Activated naive CD4-positive, alpha-beta T cell treated with anti-CD3 and anti-CD28 coated beads for 36 hours (primary cell): ENCODE measurements around the gene MYO1D. TPM values are rescaled to one million over a fixed set of nuclear protein-coding genes. Genes with fewer than 3 reads are reported as not detected.
A peak's percentile ranks its signal among the peaks of the same experiment; 100 is the strongest.
"Not testable (repeated sequence)": the region's sequence is repeated elsewhere in the genome, so short reads cannot be mapped to it uniquely, and the experiment has no call there.

Experiments used
- CTCF ChIA-PET: fragments of 350-600 bp; sonication (Branson Sonifier 250); formaldehyde crosslinking; loops from one replicate; lab custom pipeline; 2021; ENCODE audit warnings: antibody characterized with exemption; lab: Charles Lee
- DNase-seq: peaks from one replicate; pipeline ENCODE4 v3.0.0-alpha.2; 2020
- H3K27ac Mint-ChIP-seq: one replicate; pipeline ENCODE4 v1.8.0; 2021; ENCODE audit warnings: mild to moderate bottlenecking, mixed read lengths
- H3K27me3 Mint-ChIP-seq: one replicate; pipeline ENCODE4 v1.8.0; 2021; ENCODE audit warnings: low read depth, mixed read lengths
- H3K36me3 Mint-ChIP-seq: one replicate; pipeline ENCODE4 v1.8.0; 2021; ENCODE audit warnings: low read depth, mixed read lengths
- H3K4me1 Mint-ChIP-seq: one replicate; pipeline ENCODE4 v1.8.0; 2021; ENCODE audit warnings: low read depth, mixed read lengths
- H3K4me3 Mint-ChIP-seq: one replicate; pipeline ENCODE4 v1.8.0; 2021; ENCODE audit warnings: mild to moderate bottlenecking, moderate library complexity, mixed read lengths
- H3K9me3 Mint-ChIP-seq: one replicate; pipeline ENCODE4 v1.8.0; 2021; ENCODE audit warnings: mixed read lengths
- intact Hi-C: fragments of 100-400 bp; cut with micrococcal nuclease; formaldehyde crosslinking; loops from one replicate; pipeline ENCODE4 v1.15.1; 2023
- total RNA-seq, 2 experiments: library from RNA; stranded (reverse); gene quantifications; one replicate each; pipeline ENCODE4 v1.2.3, GENCODE V29; 2021

MYO1D gene
- total RNA-seq, 2 experiments from 2014 or later = 6.7 to 8.3 TPM

DNA sequence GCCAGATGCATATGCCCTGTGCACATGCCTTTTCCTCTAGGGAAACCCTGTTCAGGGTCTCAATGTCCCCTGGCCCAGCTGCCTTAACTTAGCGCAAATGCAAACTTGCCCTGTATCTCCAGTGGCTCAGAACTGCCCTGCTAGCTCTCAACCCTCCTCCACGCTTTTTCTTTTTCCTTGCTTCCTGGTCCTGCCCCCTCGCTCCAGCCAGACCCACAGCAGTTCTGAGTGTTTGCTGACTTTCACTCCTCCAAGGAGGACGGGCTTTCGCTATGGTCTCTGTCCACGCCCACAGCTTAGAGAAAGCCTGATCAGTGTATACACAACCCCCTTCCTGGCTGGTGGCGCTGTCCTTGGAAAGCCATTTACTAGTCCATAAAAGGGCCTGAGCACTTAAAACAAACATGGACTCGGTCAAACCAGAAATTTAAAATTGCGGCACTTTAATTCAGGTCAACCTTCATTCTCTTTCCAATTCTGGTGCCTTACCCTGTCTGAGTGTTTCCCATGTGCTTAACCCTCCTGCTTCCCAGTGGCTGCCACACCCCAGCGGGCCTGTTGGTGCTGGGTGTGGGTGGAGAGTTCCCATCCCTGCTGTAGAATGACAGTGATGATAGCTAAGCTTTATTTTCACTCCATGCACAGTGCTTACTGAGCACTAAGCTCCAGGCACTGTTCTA lies 35.4 kb upstream of the MYO1D start:
- Mint-ChIP-seq H3K4me1 (no peaks in the 10 kb centered on the region), H3K27ac (no peak overlapping the region), H3K36me3 (no peaks in the 10 kb centered on the region), H3K4me3 (no peak overlapping the region), H3K27me3 (no peaks in the 10 kb centered on the region), H3K9me3 (no peaks in the 10 kb centered on the region)
- no peak for DNase-seq
- CTCF ChIA-PET = interaction anchor here (1.0 kb wide), 1 partner anchor 129 kb away, joined by 4 read pairs; no protein-coding TSS in a partner anchor
- intact Hi-C loops = no loop called here

DNA sequence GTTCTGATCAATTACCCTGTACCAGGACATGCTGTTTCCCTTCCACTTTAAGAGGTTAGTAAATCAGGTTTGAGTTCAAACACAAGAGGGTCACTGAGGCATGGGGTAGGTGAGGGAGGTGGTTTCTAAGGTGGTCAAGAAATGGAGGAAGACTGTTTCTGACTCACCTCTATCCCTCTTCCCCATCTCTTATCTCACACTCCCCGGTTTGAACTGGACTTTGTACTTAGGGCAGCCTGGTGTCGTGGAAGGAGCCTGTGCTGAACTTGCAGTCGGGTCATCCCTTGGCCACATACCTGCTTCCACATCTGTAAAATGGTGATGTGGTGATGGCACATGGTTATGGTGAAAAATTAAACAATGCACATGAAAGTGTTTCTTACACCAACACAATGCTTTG lies 33.8 kb upstream of the MYO1D start:
- Mint-ChIP-seq H3K4me1 (no peaks in the 10 kb centered on the region), H3K27ac (no peak overlapping the region), H3K4me3 (no peak overlapping the region), H3K9me3 (no peaks in the 10 kb centered on the region), H3K27me3 (peaks cover 5% of the 10 kb centered on the region), H3K36me3 (no peaks in the 10 kb centered on the region)
- no peak for DNase-seq
- CTCF ChIA-PET = interaction anchor here (1.3 to 1.6 kb wide), 2 partner anchors 13 to 128 kb away, joined by 4 to 15 read pairs; no protein-coding TSS in a partner anchor
- intact Hi-C loops = loop anchor here (1.0 to 2.0 kb wide), 2 partner anchors 34 to 127 kb away; partner anchors contain the start of gene MYO1D

DNA sequence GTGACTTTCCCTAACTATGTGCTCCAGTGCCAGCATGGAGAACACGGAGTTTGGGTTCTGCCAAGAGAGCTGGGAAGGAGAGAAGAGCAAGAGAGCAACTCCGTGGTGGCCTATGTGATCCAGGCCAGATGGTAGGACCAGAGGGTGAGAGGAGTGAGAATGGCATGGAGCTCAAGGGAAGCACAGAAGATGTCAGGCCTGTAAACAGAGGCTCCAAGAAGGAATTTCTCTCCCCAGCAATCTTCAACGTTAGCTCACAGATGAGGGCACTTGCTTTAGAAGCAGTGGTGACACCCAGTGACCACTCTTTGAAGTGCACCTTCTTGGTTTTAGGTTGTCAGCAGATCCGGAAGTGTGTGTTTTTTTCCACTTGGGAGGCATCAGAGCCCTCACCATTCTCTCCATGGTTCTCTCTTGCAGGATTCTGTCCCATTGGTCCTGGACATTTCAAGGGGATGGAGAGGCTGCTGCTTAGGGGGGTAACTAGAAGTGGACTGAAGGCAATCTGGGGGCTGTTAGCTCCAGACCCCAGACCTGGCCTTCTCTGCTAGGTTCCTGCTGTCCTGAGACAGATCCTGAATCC lies 33.0 kb upstream of the MYO1D start:
- intact Hi-C loops = loop anchor here (1.0 to 2.0 kb wide), 2 partner anchors 33 to 127 kb away; partner anchors contain the start of gene MYO1D
- Mint-ChIP-seq H3K4me3 (no peak overlapping the region), H3K27me3 (peaks cover 7% of the 10 kb centered on the region), H3K4me1 (no peaks in the 10 kb centered on the region), H3K27ac (no peak overlapping the region), H3K9me3 (no peaks in the 10 kb centered on the region), H3K36me3 (no peaks in the 10 kb centered on the region)
- DNase-seq = peak; percentile 76
- CTCF ChIA-PET = interaction anchor here (0.7 to 1.6 kb wide), 4 partner anchors 12 to 127 kb away, joined by 3 to 15 read pairs (median 4); partner anchors contain the start of gene MYO1D

DNA sequence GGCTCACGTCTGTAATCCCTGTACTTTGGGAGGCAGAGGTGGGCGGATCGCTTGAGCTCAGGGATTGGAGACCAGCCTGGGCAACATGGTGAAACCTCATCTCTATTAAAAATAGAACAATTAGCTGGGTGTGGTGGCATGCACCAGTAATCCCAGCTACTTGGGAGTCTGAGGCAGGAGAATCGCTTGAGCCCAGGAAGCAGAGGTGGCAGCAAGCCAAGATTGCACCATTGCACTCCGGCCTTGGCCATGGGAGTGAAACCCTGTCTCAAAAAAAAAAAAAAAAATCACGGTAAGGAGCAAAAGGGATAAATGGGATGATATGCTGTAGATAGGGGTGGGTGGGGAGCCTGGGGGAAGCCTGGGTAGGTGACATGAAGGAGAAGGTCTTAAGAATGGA lies 30.7 kb upstream of the MYO1D start:
- Mint-ChIP-seq H3K9me3 (no peaks in the 10 kb centered on the region), H3K4me3 (no peak overlapping the region), H3K4me1 (peaks cover 6% of the 10 kb centered on the region), H3K36me3 (no peaks in the 10 kb centered on the region), H3K27ac (no peak overlapping the region), H3K27me3 (peaks cover 7% of the 10 kb centered on the region)
- intact Hi-C loops = no loop called here
- CTCF ChIA-PET = interaction anchor here (0.6 to 1.5 kb wide), 3 partner anchors 12 to 125 kb away, joined by 3 to 4 read pairs (median 3); no protein-coding TSS in a partner anchor
- no peak for DNase-seq

DNA sequence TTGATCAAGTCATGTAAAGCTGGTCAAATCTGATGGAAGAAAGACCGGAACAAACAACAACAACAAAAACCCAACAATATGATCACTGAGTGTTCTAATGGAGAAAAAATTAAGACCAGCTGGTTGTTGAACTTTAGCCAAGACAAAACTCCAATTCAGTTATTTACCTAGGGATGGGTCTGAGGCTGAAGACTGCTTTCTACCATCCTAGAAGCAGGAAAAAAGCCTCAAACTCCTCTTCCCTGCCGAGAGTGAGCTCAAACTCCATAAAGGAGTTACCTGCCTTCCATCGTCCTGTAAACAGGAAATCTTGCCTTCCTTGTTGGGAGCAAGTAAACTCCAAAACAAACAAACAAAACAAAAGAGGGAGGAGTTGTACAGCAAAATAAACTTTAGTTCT lies 28.0 kb upstream of the MYO1D start:
- CTCF ChIA-PET = no interaction called here
- peaks cover 6% of the 10 kb centered on the region for H3K4me1 Mint-ChIP-seq

DNA sequence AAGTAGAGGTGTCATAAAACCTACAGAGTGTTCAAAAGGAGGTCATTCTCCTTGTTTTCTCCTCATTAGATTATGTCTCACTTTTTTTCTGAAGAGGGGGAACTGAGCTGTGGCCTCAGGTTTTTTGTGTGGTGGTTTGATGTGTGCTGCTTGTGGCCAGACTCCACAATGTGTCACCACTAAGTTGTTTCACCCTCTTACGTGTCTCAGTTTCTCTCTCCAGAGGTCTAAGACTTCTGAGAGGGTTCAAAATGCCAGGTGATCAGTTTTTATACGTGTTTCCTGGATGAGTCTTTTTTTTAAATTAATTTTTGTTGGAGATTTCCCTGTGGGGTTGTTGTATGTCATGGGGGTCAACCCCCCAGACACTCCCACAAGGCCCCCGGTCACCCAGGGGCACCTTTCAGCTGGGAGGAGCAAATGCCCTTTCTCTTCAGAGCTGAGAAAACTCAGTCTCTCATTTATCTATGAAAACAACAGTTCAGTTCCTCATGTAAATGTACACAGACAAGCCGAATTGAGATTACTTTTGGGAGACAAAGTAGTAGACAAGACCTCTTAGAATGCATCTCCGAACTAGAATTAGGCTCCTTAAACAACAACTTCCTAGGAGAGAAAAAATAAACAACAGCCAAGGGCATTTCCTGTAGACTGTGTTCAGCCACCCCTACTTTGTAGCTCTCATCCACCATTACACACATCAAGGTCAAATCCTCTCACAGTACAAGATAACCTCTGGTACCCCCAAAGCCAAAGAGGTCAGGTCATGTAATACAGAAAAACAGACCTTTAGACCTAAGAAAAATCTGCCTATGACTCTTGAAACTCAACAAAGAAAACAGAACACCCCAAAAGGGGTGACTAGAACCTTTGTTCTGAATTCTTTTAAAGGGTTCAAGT lies 27.1 kb upstream of the MYO1D start:
- peaks cover 7% of the 10 kb centered on the region for H3K27me3 Mint-ChIP-seq
- CTCF ChIA-PET = interaction anchor here (1.0 kb wide), 1 partner anchor 27 kb away, joined by 3 read pairs; the partner anchor contains the start of gene MYO1D
- H3K36me3 Mint-ChIP-seq = no peaks in the 10 kb centered on the region
- DNase-seq = peak; percentile 26
- intact Hi-C loops = no loop called here
- H3K9me3 Mint-ChIP-seq = no peaks in the 10 kb centered on the region
- H3K4me1 Mint-ChIP-seq = peaks cover 6% of the 10 kb centered on the region
- H3K4me3 Mint-ChIP-seq = no peak overlapping the region
- no peak overlapping the region for H3K27ac Mint-ChIP-seq

More for the DNA sequence above, 28.0 kb upstream of the MYO1D start:
- peaks cover 7% of the 10 kb centered on the region for H3K27me3 Mint-ChIP-seq
- H3K4me3 Mint-ChIP-seq = no peak overlapping the region
- H3K27ac Mint-ChIP-seq = no peak overlapping the region
- intact Hi-C loops = no loop called here
- no peaks in the 10 kb centered on the region for H3K9me3 Mint-ChIP-seq
- no peaks in the 10 kb centered on the region for H3K36me3 Mint-ChIP-seq
- no peak for DNase-seq

DNA sequence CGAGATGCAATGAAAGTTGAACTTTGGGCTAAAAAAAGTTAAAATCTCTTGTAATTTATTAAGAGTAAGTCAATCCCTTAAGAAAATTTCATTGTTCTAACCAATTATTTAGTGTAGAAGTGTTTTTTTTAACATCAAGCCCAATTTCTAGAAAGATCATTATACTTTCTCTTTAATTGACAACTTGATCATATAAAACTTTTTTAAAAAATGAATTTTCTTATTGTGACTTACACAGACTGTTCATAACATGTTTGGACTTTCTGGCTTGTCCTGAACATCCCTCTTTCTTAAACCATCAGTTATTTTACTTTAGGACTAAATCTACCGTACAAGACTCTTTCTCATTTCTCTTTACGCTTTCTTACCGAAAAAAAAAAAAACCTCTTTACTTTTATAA lies 24.8 kb upstream of the MYO1D start:
- Mint-ChIP-seq H3K27ac (no peak overlapping the region), H3K4me1 (peaks cover 6% of the 10 kb centered on the region), H3K36me3 (no peaks in the 10 kb centered on the region), H3K27me3 (peaks cover 17% of the 10 kb centered on the region), H3K4me3 (no peak overlapping the region), H3K9me3 (no peaks in the 10 kb centered on the region)
- DNase-seq = no peak
- intact Hi-C loops = no loop called here
- CTCF ChIA-PET = no interaction called here

DNA sequence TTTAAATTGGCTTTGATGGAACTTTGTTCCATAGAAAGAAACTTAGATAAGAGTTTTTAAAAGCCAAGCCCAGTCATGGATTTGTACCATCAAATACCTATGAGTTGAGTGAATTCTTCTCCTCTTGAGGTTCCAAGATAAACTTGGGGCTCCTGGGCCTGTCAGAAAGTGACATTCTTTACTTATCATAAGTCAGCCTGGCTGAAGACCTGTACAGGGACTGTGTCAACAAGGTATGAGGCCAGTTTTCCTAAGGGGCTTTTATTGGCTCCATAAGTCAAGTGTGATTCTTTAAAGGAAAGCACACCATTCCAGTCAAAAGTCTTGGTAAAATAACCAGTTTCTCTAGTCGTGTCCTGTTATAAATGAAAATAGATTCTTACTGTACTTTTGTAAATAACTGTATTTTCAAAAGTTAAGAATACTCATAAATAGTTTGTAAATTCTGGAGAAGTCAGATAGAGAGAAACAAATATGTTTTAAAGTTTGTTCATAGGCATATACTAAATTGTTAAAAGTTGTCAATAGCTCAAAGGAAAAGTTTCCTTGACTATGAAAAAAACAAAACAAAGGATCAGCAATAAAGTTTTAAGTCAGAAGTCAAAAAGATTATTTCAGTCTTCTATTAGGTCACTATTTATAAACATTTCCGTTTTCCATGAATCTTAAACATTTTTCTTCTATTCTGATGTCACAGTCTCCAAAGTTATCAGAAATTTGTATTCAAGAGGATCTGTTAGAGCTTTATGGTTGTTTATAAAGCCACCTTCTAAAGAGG lies 22.5 kb upstream of the MYO1D start:
- intact Hi-C loops = no loop called here
- CTCF ChIA-PET = interaction anchor here (0.6 kb wide), 1 partner anchor 252 kb away, joined by 4 read pairs; no protein-coding TSS in a partner anchor
- H3K36me3 Mint-ChIP-seq = no peaks in the 10 kb centered on the region

DNA sequence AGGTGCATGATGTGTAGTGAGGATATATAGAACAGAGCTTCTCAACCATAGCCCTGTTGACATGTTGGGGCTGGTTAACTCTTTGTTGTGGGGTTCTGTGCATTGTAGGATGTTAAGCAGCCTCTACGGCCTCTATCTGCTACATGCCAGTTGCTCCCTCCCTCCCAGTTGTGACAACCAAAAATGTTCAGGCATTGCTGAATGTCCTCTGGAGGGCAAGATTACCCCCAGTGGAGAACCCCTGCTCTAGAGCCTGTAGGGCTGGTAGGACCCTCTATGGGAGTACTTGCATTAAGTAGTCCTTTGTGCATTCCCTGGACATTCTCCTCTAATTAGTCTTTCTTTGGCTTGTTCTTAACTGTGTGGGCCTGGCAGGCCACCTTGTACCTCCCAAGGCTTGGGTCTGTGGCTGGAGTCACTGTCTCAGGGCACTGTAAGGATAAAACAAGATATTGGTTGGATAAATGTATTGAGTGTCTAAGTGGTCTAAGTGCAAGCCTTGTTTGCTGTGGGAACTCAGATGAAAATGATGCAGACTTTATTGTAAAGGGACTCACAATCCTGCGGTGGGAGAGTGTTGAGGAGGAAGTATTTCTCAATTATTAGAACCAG lies 19.8 kb upstream of the MYO1D start:
- intact Hi-C loops = no loop called here
- peaks cover 9% of the 10 kb centered on the region for H3K27me3 Mint-ChIP-seq
- no peak overlapping the region for H3K4me3 Mint-ChIP-seq
- CTCF ChIA-PET = interaction anchor here (0.9 to 1.1 kb wide), 3 partner anchors 11 to 20 kb away, joined by 3 to 4 read pairs (median 3); partner anchors contain the start of gene MYO1D
- H3K9me3 Mint-ChIP-seq = no peaks in the 10 kb centered on the region
- H3K27ac Mint-ChIP-seq = no peak overlapping the region
- H3K36me3 Mint-ChIP-seq = no peaks in the 10 kb centered on the region
- H3K4me1 Mint-ChIP-seq = no peaks in the 10 kb centered on the region
- DNase-seq = no peak

More for the DNA sequence above, 22.5 kb upstream of the MYO1D start:
- no peak for DNase-seq
- H3K4me3 Mint-ChIP-seq = no peak overlapping the region
- peaks cover 6% of the 10 kb centered on the region for H3K4me1 Mint-ChIP-seq
- no peaks in the 10 kb centered on the region for H3K9me3 Mint-ChIP-seq
- no peak overlapping the region for H3K27ac Mint-ChIP-seq
- H3K27me3 Mint-ChIP-seq = peaks cover 9% of the 10 kb centered on the region

DNA sequence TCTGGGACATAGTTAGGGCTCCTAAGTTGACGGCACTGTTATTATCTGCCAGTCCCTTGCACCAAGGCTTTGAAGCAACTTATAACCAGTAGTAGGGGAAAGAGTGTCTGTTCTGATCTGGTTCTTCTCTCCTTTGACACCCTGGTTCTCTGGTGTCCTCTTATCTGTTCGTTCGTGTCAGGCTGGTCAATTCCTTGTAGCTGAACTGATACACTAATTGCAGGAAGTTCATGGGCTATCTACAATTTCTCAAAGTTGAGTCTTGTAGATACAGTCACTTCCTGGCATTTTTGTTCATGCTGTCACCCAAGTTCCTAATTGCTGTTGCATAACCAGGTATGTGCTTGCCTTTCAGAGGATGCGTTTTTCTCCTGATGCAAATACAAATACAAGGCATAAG lies 17.3 kb upstream of the MYO1D start:
- Mint-ChIP-seq H3K27ac (no peak overlapping the region), H3K36me3 (no peaks in the 10 kb centered on the region), H3K4me3 (no peak overlapping the region), H3K27me3 (peaks cover 9% of the 10 kb centered on the region), H3K9me3 (no peaks in the 10 kb centered on the region), H3K4me1 (no peaks in the 10 kb centered on the region)
- DNase-seq = no peak
- CTCF ChIA-PET = no interaction called here
- intact Hi-C loops = no loop called here

DNA sequence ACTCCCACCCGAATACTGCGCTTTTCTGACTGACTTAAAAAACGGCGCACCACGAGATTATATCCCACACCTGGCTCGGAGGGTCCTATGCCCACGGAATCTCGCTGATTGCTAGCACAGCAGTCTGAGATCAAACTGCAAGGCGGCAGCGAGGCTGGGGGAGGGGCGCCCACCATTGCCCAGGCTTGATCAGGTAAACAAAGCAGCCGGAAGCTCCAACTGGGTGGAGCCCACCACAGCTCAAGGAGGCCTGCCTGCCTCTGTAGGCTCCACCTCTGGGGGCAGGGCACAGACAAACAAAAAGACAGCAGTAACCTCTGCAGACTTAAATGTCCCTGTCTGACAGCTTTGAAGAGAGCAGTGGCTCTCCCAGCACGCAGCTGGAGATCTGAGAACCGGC lies 10.5 kb upstream of the MYO1D start:
- H3K27ac Mint-ChIP-seq, H3K4me3 Mint-ChIP-seq, intact Hi-C loops, DNase-seq, H3K36me3 Mint-ChIP-seq, H3K9me3 Mint-ChIP-seq, H3K27me3 Mint-ChIP-seq, H3K4me1 Mint-ChIP-seq: not testable (repeated sequence)
- CTCF ChIA-PET = interaction anchor here (1.1 kb wide), 1 partner anchor 10 kb away, joined by 3 read pairs; the partner anchor contains the start of gene MYO1D
